ENCODE data around the gene SMYD4. TPM values are rescaled to one million over a fixed set of nuclear protein-coding genes. Genes with fewer than 3 reads are reported as not detected.
A peak's percentile ranks its signal among the peaks of the same experiment; 100 is the strongest.

The SMYD4 gene, protein sequence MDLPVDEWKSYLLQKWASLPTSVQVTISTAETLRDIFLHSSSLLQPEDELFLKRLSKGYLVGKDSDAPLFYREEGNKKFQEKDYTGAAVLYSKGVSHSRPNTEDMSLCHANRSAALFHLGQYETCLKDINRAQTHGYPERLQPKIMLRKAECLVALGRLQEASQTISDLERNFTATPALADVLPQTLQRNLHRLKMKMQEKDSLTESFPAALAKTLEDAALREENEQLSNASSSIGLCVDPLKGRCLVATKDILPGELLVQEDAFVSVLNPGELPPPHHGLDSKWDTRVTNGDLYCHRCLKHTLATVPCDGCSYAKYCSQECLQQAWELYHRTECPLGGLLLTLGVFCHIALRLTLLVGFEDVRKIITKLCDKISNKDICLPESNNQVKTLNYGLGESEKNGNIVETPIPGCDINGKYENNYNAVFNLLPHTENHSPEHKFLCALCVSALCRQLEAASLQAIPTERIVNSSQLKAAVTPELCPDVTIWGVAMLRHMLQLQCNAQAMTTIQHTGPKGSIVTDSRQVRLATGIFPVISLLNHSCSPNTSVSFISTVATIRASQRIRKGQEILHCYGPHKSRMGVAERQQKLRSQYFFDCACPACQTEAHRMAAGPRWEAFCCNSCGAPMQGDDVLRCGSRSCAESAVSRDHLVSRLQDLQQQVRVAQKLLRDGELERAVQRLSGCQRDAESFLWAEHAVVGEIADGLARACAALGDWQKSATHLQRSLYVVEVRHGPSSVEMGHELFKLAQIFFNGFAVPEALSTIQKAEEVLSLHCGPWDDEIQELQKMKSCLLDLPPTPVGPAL
- total RNA-seq, result 10 to 100 TPM; 10.2 to 20.2 (median 16.2) TPM
- 10 to 100 TPM in 1 of 3 donors, 1 to 10 TPM in 2; 5.1 to 17.9 (median 8.4) TPM for polyA plus RNA-seq
- long read RNA-seq, donor 1, result 0 reads
- long read RNA-seq, donor 2, full-length matches to known transcripts, result 2 of 2 reads
- long read RNA-seq, donor 2, partial matches to known transcripts, result 0 of 2 reads
- long read RNA-seq, donor 2, other reads (novel, unspliced or antisense), result 0 of 2 reads
- long read RNA-seq, donor 3, partial matches to known transcripts, result 30 of 38 reads
- long read RNA-seq, donor 3, other reads (novel, unspliced or antisense), result 8 of 38 reads
- long read RNA-seq, donor 4, partial matches to known transcripts, result 0 of 4 reads
- long read RNA-seq, donor 4, other reads (novel, unspliced or antisense), result 4 of 4 reads
- long read RNA-seq, donor 5, full-length matches to known transcripts, result 15 of 32 reads
- long read RNA-seq, donor 5, partial matches to known transcripts, result 8 of 32 reads
- long read RNA-seq, donor 5, other reads (novel, unspliced or antisense), result 9 of 32 reads
- long read RNA-seq, donor 6, full-length matches to known transcripts, result 1 of 7 reads
- long read RNA-seq, donor 6, partial matches to known transcripts, result 2 of 7 reads
- long read RNA-seq, donor 6, other reads (novel, unspliced or antisense), result 4 of 7 reads
- long read RNA-seq, donor 7, result 0 reads
- long read RNA-seq, donor 8, partial matches to known transcripts, result 64 of 79 reads
- long read RNA-seq, donor 8, other reads (novel, unspliced or antisense), result 14 of 79 reads
- long read RNA-seq, donor 9, result 0 reads
- long read RNA-seq, donor 10, result 0 reads

DNA sequence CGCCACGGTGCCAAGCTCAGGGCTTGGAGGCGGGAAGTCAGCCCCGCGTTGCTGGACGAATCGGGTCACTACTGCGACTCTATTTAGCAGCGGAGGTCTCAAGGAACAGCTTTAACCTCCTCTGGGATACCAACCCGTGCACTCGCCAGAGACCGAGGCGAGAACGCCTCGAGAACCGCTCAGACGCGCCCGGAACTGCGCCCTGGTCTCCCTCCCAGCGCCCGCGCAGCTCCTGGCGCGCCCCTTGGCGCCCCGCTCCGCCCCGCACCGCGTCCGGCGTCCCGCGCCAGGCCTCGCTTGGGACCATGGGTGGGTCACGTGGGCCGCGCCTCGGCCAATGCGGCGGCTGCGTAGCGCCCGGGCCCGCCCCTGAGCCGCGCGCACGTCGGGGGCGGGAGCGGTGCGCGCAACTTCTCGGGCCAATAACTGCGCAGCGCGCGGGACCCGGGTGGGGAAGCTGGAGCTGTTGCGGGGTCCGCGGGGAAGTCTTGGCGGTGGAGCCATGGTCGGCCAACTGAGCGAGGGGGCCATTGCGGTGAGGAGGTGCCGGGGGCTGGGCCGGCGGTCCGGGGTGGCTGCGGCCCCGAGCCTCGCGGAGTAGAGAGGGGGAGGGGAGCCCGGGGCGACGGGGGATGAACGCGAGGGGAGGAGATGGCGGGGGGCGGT, at the start of gene SMYD4, which contains the start of gene RPA1:
Gene SMYD4, minus strand, starts transcription at position 311 of the 666 bp plus-strand sequence. CDS start 1,908 bp downstream, outside the sequence.
Gene RPA1, plus strand, starts transcription at position 414 of the 666 bp plus-strand sequence. Its CDS starts 89 bp downstream, at position 503.
- peak; percentile 85 to 93 (median 89) for DNase-seq
- Histone ChIP-seq H3K27me3 (no peaks in the 10 kb centered on the region), H3K27ac (peak within 1 kb of the TSS; percentile 41 to 91 (median 81)), H3K4me1 (replicated peaks in 1 of 2) (peaks cover 9 to 11% of the 10 kb centered on the region in 2 donors), H3K9me3 (replicated peaks in 1 of 3) (no peaks in the 10 kb centered on the region), H3K4me3 (peak within 1 kb of the TSS; percentile 62 to 87 (median 74)), H3K36me3 (replicated peaks in 1 of 2) (peaks cover 0 to 18% of the 10 kb centered on the region in 2 donors)
- 0% methylated on average over 4 to 83 of the region's 83 CpGs for WGBS, 4 donors
- intact Hi-C loops (cut with DNase I), result no loop called here
- TF ChIP-seq, protein P1, sequence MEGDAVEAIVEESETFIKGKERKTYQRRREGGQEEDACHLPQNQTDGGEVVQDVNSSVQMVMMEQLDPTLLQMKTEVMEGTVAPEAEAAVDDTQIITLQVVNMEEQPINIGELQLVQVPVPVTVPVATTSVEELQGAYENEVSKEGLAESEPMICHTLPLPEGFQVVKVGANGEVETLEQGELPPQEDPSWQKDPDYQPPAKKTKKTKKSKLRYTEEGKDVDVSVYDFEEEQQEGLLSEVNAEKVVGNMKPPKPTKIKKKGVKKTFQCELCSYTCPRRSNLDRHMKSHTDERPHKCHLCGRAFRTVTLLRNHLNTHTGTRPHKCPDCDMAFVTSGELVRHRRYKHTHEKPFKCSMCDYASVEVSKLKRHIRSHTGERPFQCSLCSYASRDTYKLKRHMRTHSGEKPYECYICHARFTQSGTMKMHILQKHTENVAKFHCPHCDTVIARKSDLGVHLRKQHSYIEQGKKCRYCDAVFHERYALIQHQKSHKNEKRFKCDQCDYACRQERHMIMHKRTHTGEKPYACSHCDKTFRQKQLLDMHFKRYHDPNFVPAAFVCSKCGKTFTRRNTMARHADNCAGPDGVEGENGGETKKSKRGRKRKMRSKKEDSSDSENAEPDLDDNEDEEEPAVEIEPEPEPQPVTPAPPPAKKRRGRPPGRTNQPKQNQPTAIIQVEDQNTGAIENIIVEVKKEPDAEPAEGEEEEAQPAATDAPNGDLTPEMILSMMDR (IDR thresholded peaks at IDR 0.05), result no peak
- peak in 1 of 2 donors; percentile 81 for TF ChIP-seq POLR2A (IDR thresholded peaks at IDR 0.05)

DNA sequence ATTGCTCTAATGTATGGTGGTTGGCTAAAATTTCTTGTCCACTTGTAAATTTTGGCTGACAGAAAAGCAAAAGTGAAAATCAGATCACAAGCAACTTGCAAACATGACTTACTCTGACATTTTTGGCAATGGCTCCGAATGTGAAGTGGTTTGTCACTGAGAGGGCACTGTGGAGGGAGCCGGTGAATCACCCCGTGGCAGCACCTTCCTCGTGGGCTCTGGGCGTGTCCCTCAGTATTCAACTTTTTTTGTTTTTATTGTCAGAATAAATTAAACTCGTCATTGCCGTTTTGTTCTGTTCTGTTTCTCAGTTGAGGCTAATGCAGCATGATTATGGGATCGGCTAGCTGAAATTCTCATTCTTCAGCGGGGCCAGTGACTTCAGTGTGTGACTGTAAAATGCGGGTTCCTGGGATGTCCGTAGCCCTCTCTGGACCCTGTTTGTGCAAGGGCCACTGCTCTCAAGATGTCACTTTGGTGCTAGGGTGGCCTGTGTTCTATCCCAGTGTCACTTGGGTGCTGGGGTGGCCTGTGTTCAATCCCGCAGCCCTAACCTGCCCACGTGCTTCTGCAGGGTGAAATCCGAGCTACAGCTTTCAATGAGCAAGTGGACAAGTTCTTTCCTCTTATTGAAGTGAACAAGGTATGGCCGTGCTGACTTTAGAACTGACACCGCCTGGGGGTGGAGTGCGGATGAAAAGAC, 48.9 kb upstream of the SMYD4 start:
- H3K36me3 ChIP-seq (replicated peaks in 1 of 2), result peaks cover 0 to 57% of the 10 kb centered on the region in 2 donors
- no peak for TF ChIP-seq POLR2A (IDR thresholded peaks at IDR 0.05)
- TF ChIP-seq, protein P1 (IDR thresholded peaks at IDR 0.05), result no peak
- H3K4me1 ChIP-seq (replicated peaks in 1 of 2), result no peaks in the 10 kb centered on the region
- 77 to 79% (median 79%) methylated on average over 16 to 17 of the region's 17 CpGs for WGBS, 4 donors
- H3K27ac ChIP-seq, result no peak overlapping the region
- intact Hi-C loops (cut with DNase I), result no loop called here
- no peak overlapping the region for H3K4me3 ChIP-seq
- H3K27me3 ChIP-seq, result no peaks in the 10 kb centered on the region
- peak in 3 of 7 donors; percentile 16 to 49 (median 30) for DNase-seq
- H3K9me3 ChIP-seq (replicated peaks in 1 of 3), result no peaks in the 10 kb centered on the region

DNA sequence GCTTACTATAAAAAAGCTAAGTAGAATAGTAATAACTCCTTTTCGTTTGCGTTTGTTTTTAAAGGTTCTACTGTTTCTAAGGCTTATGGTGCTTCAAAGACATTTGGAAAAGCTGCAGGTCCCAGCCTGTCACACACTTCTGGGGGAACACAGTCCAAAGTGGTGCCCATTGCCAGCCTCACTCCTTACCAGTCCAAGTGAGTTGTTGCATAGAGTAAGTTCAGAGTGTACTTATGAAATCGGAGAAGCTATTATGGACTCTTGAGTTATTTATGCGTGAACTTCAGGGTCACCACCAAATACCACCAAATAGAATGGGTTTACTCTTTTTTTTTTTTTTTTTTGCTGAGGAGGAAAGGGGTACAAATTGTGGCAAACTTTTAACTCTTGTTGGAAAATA, 45.9 kb upstream of the SMYD4 start:
- Histone ChIP-seq H3K36me3 (replicated peaks in 1 of 2) (peaks cover 0 to 44% of the 10 kb centered on the region in 2 donors), H3K4me3 (no peak overlapping the region), H3K9me3 (replicated peaks in 1 of 3) (no peaks in the 10 kb centered on the region), H3K27me3 (no peaks in the 10 kb centered on the region), H3K4me1 (replicated peaks in 1 of 2) (no peaks in the 10 kb centered on the region), H3K27ac (no peak overlapping the region)
- DNase-seq, result no peak
- WGBS, 4 donors, result 88 to 96% (median 91%) methylated on average over 4 of the region's 4 CpGs
- TF ChIP-seq, protein P1 (IDR thresholded peaks at IDR 0.05), result no peak
- TF ChIP-seq POLR2A (IDR thresholded peaks at IDR 0.05), result no peak
- intact Hi-C loops (cut with DNase I), result no loop called here

All from adrenal gland (tissue), 19 donors.